Astrocyte (in vitro differentiated cells and primary cell): ENCODE measurements around the gene C1orf159. TPM values are rescaled to one million over a fixed set of nuclear protein-coding genes. Genes with fewer than 3 reads are reported as not detected.

Experiments
- DNase-seq: peaks from one replicate; pipeline ENCODE4 v3.0.0-alpha.2; 2010; ENCODE audit warnings: low read depth
- FAIRE-seq: peaks from 2 replicates; lab custom pipeline; 2011; peaks lifted over from hg19 to GRCh38; lab: Jason Lieb, UNC
- H2AFZ ChIP-seq: 2 replicates; pipeline ENCODE4 v1.6.0; 2012; ENCODE audit warnings: low read depth, low read length, inconsistent platforms
- H3K27ac ChIP-seq: 2 replicates; pipeline ENCODE4 v1.5.1; 2011; ENCODE audit warnings: low read depth, low read length, inconsistent platforms
- H3K27me3 ChIP-seq: 2 replicates; pipeline ENCODE4 v1.6.0; 2011; ENCODE audit warnings: low read length, inconsistent platforms; ENCODE audit not compliant: insufficient read depth
- H3K36me3 ChIP-seq: 2 replicates; pipeline ENCODE4 v1.5.1; 2011; ENCODE audit warnings: low read length, inconsistent platforms; ENCODE audit not compliant: insufficient read depth
- H3K4me1 ChIP-seq: 2 replicates; pipeline ENCODE4 v1.5.1; 2011; ENCODE audit warnings: low read length, inconsistent platforms; ENCODE audit not compliant: insufficient read depth
- H3K4me2 ChIP-seq: 2 replicates; pipeline ENCODE4 v1.6.0; 2012; ENCODE audit warnings: low read length, inconsistent platforms
- H3K4me3 ChIP-seq: 2 replicates; pipeline ENCODE4 v1.5.1; 2011; ENCODE audit warnings: low read depth, mild to moderate bottlenecking, low read length, inconsistent platforms; ENCODE audit not compliant: insufficient read depth
- H3K79me2 ChIP-seq: 2 replicates; pipeline ENCODE4 v1.6.0; 2012; ENCODE audit warnings: mild to moderate bottlenecking, low read length, inconsistent platforms; ENCODE audit not compliant: insufficient read depth
- H3K9ac ChIP-seq: 2 replicates; pipeline ENCODE4 v1.6.0; 2012; ENCODE audit warnings: mild to moderate bottlenecking, low read length, inconsistent platforms
- H3K9me3 ChIP-seq: 2 replicates; pipeline ENCODE4 v1.5.1; 2012; ENCODE audit warnings: low read depth, mild to moderate bottlenecking, low read length, inconsistent platforms; ENCODE audit not compliant: insufficient read depth
- H4K20me1 ChIP-seq: 2 replicates; pipeline ENCODE4 v1.6.0; 2012; ENCODE audit warnings: low read length, inconsistent platforms; ENCODE audit not compliant: insufficient read depth
- H3K27ac Mint-ChIP-seq: one replicate; pipeline ENCODE4 v1.8.0; 2021; ENCODE audit warnings: mild to moderate bottlenecking, mixed read lengths; ENCODE audit not compliant: unreplicated experiment
- H3K27me3 Mint-ChIP-seq: one replicate; pipeline ENCODE4 v1.8.0; 2021; ENCODE audit warnings: low read depth, mixed read lengths; ENCODE audit not compliant: unreplicated experiment
- H3K36me3 Mint-ChIP-seq: one replicate; pipeline ENCODE4 v1.8.0; 2021; ENCODE audit warnings: low read depth, mixed read lengths; ENCODE audit not compliant: unreplicated experiment
- H3K4me1 Mint-ChIP-seq: one replicate; pipeline ENCODE4 v1.8.0; 2021; ENCODE audit warnings: low read depth, mixed read lengths; ENCODE audit not compliant: unreplicated experiment
- H3K4me3 Mint-ChIP-seq: one replicate; pipeline ENCODE4 v1.8.0; 2021; ENCODE audit warnings: mild to moderate bottlenecking, moderate library complexity, mixed read lengths; ENCODE audit not compliant: unreplicated experiment
- H3K9me3 Mint-ChIP-seq: one replicate; pipeline ENCODE4 v1.8.0; 2021; ENCODE audit warnings: mild to moderate bottlenecking, mixed read lengths; ENCODE audit not compliant: unreplicated experiment
- CTCF ChIP-seq: IDR thresholded peaks from 2 replicates; pipeline ENCODE4 v1.5.1; 2011; ENCODE audit warnings: low read depth, mild to moderate bottlenecking, inconsistent platforms, low read length, moderate library complexity; ENCODE audit not compliant: insufficient read depth
- EZH2 ChIP-seq: IDR thresholded peaks from 2 replicates; pipeline ENCODE4 v1.6.1; 2012; ENCODE audit warnings: mild to moderate bottlenecking, low read length, inconsistent platforms; ENCODE audit not compliant: insufficient read depth
- total RNA-seq: library from RNA; stranded (reverse); gene quantifications from 2 replicates; pipeline ENCODE4 v1.2.1, GENCODE V29; 2021

Gene C1orf159
- total RNA-seq, 1 donor from 2014 or later, result 13.9 TPM

DNA sequence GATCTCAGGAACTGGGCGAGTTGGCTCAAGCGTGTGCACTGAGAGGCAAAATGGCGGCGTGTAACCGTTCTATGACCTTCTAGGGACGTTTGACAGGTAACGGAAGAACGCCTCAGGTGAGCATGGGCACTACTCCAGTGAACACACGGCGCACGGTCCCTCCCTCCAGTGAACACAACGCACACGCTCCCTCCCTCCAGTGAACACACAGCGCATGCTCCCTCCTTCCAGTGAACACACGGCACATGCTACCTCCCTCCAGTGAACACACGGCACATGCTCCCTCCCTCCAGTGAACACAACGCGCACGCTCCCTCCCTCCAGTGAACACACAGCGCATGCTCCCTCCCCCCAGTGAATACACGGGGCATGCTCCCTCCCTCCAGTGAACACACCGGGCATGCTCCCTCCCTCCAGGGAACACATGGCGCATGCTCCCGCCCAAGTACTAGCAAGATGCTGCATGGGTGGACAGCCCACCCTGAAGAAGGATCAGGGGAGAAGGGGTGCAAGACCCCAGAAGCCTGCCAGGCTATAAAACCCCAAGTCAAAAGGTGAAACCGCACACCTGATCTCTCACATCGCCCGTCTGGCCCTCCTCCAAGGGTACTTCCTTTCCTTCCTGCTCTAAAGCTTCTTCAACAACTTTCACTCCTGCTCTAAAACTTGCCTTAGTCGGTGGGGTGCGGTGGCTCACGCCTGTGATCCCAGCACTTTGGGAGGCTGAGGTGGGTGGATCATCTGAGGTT lies 3.5 kb downstream of the C1orf159 start:
- H3K79me2 ChIP-seq, result peaks cover 49% of the 10 kb centered on the region
- H3K27ac Mint-ChIP-seq, result no peak overlapping the region
- no peaks in the 10 kb centered on the region for H3K4me1 Mint-ChIP-seq
- DNase-seq, result no peak
- peaks cover 10% of the 10 kb centered on the region for H4K20me1 ChIP-seq
- peaks cover 4% of the 10 kb centered on the region for H3K9me3 Mint-ChIP-seq
- no peak overlapping the region for H3K4me3 ChIP-seq
- no peak overlapping the region for H3K27ac ChIP-seq
- no peak overlapping the region for H3K4me2 ChIP-seq
- no peaks in the 10 kb centered on the region for H3K27me3 ChIP-seq
- H3K9me3 ChIP-seq, result peaks cover 6% of the 10 kb centered on the region
- no peak for TF ChIP-seq CTCF
- no peak for TF ChIP-seq EZH2
- no peak overlapping the region for H3K4me3 Mint-ChIP-seq
- no peak overlapping the region for H2AFZ ChIP-seq
- no peaks in the 10 kb centered on the region for H3K27me3 Mint-ChIP-seq
- no peaks in the 10 kb centered on the region for H3K36me3 ChIP-seq
- no peak overlapping the region for H3K9ac ChIP-seq
- no peaks in the 10 kb centered on the region for H3K4me1 ChIP-seq
- no peak for FAIRE-seq
- H3K36me3 Mint-ChIP-seq, result peaks cover 12% of the 10 kb centered on the region

DNA sequence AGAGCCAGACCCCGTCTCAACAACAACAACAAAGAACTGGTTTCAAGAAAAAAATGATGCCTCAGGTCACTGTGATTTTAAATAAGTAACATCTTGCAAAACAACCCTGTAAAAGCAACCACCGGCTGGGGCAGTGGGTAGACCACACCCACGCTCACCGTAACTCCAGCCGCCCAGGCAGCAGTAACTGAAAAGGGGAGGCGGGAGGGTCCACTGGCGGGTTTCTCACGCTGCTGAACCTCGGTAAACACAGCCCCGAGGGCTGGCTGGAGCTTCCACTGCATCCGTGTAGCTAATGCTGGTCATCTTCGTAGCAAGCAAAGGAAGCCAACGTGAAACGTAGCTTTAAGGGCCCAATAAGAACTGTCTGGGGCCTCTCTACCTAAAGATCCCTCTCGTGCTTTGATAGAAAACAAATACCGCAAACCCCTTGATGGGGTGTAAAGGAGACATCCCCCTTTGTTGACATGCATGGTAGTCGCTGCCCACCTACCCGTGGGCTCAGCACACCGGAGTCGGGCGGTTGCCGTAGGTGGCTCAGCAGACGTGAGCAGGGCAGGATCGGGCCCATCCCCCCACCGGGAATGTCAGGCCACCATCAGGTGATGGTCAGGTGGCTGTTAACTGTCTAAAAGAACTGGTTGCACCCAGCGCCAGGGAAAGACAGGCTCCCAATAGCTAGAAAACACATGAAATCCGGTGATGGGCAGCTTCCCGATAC lies 4.2 kb downstream of the C1orf159 start:
- FAIRE-seq, result no peak

More for the DNA sequence above, 4.2 kb downstream of the C1orf159 start:
- Mint-ChIP-seq H3K27me3 (no peaks in the 10 kb centered on the region), H3K36me3 (peaks cover 12% of the 10 kb centered on the region), H3K4me1 (no peaks in the 10 kb centered on the region), H3K27ac (no peak overlapping the region), H3K4me3 (no peak overlapping the region), H3K9me3 (peaks cover 4% of the 10 kb centered on the region)
- H3K79me2 ChIP-seq, result peaks cover 49% of the 10 kb centered on the region
- H4K20me1 ChIP-seq, result peaks cover 10% of the 10 kb centered on the region
- no peak for DNase-seq
- no peaks in the 10 kb centered on the region for H3K27me3 ChIP-seq
- TF ChIP-seq EZH2, result no peak
- no peak for TF ChIP-seq CTCF
- H3K9ac ChIP-seq, result no peak overlapping the region
- peaks cover 6% of the 10 kb centered on the region for H3K9me3 ChIP-seq
- H2AFZ ChIP-seq, result no peak overlapping the region
- H3K4me3 ChIP-seq, result no peak overlapping the region
- H3K4me1 ChIP-seq, result no peaks in the 10 kb centered on the region
- H3K4me2 ChIP-seq, result no peak overlapping the region
- no peaks in the 10 kb centered on the region for H3K36me3 ChIP-seq
- no peak overlapping the region for H3K27ac ChIP-seq
